PC-3 (cell line): ENCODE data around the gene ETFB. TPM values are rescaled to one million over a fixed set of nuclear protein-coding genes. Genes with fewer than 3 reads are reported as not detected.

Experiments used
- ATAC-seq: fragments of 200-7000 bp; cut with Tn5 transposase; 2 replicates; pipeline ENCODE4 v1.9.1; 2020; ENCODE audit warnings: mild to moderate bottlenecking, moderate library complexity
- BruUV-seq: library from RNA; stranded (reverse); fragments of 400-500 nt; replicated peaks from 2 replicates; lab custom pipeline; 2021; lab: Mats Ljungman, UMichigan
- CTCF ChIA-PET: fragments of 300-600 bp; sonication (Branson Sonifier 250); formaldehyde crosslinking; loops from one replicate; lab custom pipeline; 2022; ENCODE audit warnings: antibody characterized with exemption; lab: Charles Lee
- POLR2A ChIA-PET: fragments of 300-600 bp; sonication (Branson Sonifier 250); formaldehyde crosslinking; loops from one replicate; lab custom pipeline; 2022; ENCODE audit warnings: antibody characterized with exemption; ENCODE audit not compliant: unreplicated experiment; lab: Charles Lee
- DNase-seq: peaks from one replicate; pipeline ENCODE4 v3.0.0-alpha.2; 2015
- H2AFZ ChIP-seq: fragments of 300-600 bp; sonication (generic); 2 replicates; pipeline ENCODE4 v1.6.0; 2016; ENCODE audit warnings: antibody characterized with exemption, low read length
- H3F3A ChIP-seq: fragments of 300-600 bp; sonication (generic); one replicate; pipeline ENCODE4 v1.6.0; 2017; ENCODE audit warnings: antibody characterized with exemption, low read length, control low read depth, mild to moderate bottlenecking; ENCODE audit not compliant: unreplicated experiment
- H3K27ac ChIP-seq: fragments of 300-600 bp; sonication (generic); 2 replicates; pipeline ENCODE4 v1.5.1; 2016; ENCODE audit warnings: mild to moderate bottlenecking, low read length
- H3K27me3 ChIP-seq: fragments of 300-600 bp; sonication (generic); 2 replicates; pipeline ENCODE4 v1.6.1; 2016; ENCODE audit warnings: low read length, mixed read lengths
- H3K36me3 ChIP-seq: fragments of 300-600 bp; sonication (generic); 2 replicates; pipeline ENCODE4 v1.6.1; 2016; ENCODE audit warnings: low read depth, mixed run types, low read length, mixed read lengths
- H3K4me1 ChIP-seq: fragments of 300-600 bp; sonication (generic); 2 replicates; pipeline ENCODE4 v1.5.1; 2016; ENCODE audit warnings: low read length; ENCODE audit not compliant: insufficient read depth
- H3K4me2 ChIP-seq: fragments of 300-600 bp; sonication (generic); 2 replicates; pipeline ENCODE4 v1.6.0; 2016; ENCODE audit warnings: low read length
- H3K4me3 ChIP-seq: fragments of 300-600 bp; sonication (generic); 2 replicates; pipeline ENCODE4 v1.5.1; 2016; ENCODE audit warnings: mild to moderate bottlenecking, low read length, mixed read lengths
- H3K79me2 ChIP-seq: fragments of 300-600 bp; sonication (generic); 2 replicates; pipeline ENCODE4 v1.6.1; 2017; ENCODE audit warnings: low read length, mixed read lengths
- H3K9ac ChIP-seq: fragments of 300-600 bp; sonication (generic); 2 replicates; pipeline ENCODE4 v1.6.0; 2016; ENCODE audit warnings: mild to moderate bottlenecking, low read length
- H3K9me2 ChIP-seq: fragments of 300-600 bp; sonication (generic); replicated peaks from 2 replicates; pipeline ENCODE4 v1.6.1; 2016; ENCODE audit warnings: mixed run types, low read length, mixed read lengths
- H3K9me3 ChIP-seq: fragments of 300-600 bp; sonication (generic); 2 replicates; pipeline ENCODE4 v1.6.1; 2016; ENCODE audit warnings: low read length, mixed read lengths
- H4K20me1 ChIP-seq: fragments of 300-600 bp; sonication (generic); 2 replicates; pipeline ENCODE4 v1.6.1; 2016; ENCODE audit warnings: low read length, mixed read lengths
- CTCF ChIP-seq: fragments of 300-600 bp; sonication (generic); conservative IDR thresholded peaks from 2 replicates; pipeline ENCODE4 v1.5.1; 2017; ENCODE audit warnings: antibody characterized with exemption, low read depth, mild to moderate bottlenecking, low read length
- EZH2 ChIP-seq: fragments of 300-600 bp; sonication (generic); IDR thresholded peaks from one replicate; pipeline ENCODE4 v1.6.1; 2017; ENCODE audit warnings: antibody characterized with exemption, mild to moderate bottlenecking, low read length; ENCODE audit not compliant: unreplicated experiment
- EZH2phosphoT487 ChIP-seq: fragments of 300-600 bp; sonication (generic); IDR thresholded peaks from 2 replicates; pipeline ENCODE4 v1.6.1; 2018; ENCODE audit warnings: mild to moderate bottlenecking, antibody characterized with exemption, low read length, borderline replicate concordance
- intact Hi-C: fragments of 100-400 bp; cut with micrococcal nuclease; formaldehyde crosslinking; loops from 2 replicates; pipeline ENCODE4 v1.9.0; 2023
- total RNA-seq: library from RNA; depleted of rRNA; stranded (reverse); fragments of >200 nt; gene quantifications from 2 replicates; pipeline ENCODE4 v1.2.3, GENCODE V29; 2014

Gene ETFB
- total RNA-seq, 1 experiment from 2014 or later, result 249 TPM

DNA sequence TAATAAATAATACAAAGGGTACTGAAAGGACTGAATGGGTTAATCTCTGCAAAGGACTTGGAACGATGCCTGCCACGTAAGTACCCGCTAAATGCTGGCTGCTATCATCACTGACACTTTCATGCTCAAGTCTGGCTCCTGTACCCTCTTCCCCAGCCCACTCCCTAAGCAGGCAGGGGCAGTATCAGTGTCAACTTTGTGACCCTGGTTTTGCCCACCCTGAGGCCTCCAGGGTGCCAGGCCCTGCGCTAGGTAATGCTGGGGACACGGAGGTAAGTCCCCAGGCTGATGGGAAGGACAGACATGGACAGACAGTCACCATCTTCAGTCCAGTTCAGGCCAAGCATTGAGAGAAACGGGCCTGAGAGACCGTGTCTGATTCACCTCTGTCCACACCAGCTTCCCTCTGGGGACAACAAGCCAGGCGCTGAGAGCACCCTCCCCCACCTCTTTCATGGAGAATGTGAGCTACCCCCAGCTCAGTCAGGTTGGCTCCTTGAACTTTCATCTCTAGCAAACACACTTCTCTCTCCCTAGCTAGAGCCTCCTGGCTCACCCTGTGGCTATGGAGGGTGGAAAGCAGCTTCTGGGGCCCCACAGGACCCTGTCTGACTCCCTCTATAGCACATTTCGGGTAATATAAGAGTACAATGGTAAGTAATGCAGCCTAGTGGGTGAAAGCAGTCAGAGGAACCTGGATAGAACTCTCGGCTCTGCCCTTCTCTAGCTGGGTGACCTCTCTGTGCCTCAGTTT lies 800 bp downstream of the ETFB start:
- ATAC-seq, result peak; percentile 0; the same call in 1 of the 2 replicates
- peak; percentile 60 for DNase-seq
- intact Hi-C loops, result no loop called here
- Histone ChIP-seq H3F3A (peaks cover 4% of the 10 kb centered on the region), H3K79me2 (peaks cover 50% of the 10 kb centered on the region), H3K4me3 (peak overlapping the region; percentile 87), H3K27ac (peak overlapping the region; percentile 96), H3K4me1 (peaks cover 48% of the 10 kb centered on the region), H3K9me2 (no peaks in the 10 kb centered on the region), H3K9me3 (no peaks in the 10 kb centered on the region), H3K27me3 (no peaks in the 10 kb centered on the region), H3K9ac (peak overlapping the region; percentile 96), H2AFZ (peak overlapping the region; percentile 65), H3K4me2 (peak overlapping the region; percentile 89), H3K36me3 (no peaks in the 10 kb centered on the region), H4K20me1 (no peaks in the 10 kb centered on the region)
- no peak for TF ChIP-seq EZH2
- no peak for TF ChIP-seq EZH2phosphoT487
- TF ChIP-seq CTCF, result no peak; the same call in 1 of the 2 replicates
- BruUV-seq, result no TSS peak
- CTCF ChIA-PET, result interaction anchor here (0.6 to 1.0 kb wide), 3 partner anchors 13 to 106 kb away, joined by 3 to 4 read pairs (median 3); no protein-coding TSS in a partner anchor
- POLR2A ChIA-PET, result interaction anchor here (2.5 kb wide), 1 partner anchor 26 kb away, joined by 20 read pairs; no protein-coding TSS in a partner anchor

DNA sequence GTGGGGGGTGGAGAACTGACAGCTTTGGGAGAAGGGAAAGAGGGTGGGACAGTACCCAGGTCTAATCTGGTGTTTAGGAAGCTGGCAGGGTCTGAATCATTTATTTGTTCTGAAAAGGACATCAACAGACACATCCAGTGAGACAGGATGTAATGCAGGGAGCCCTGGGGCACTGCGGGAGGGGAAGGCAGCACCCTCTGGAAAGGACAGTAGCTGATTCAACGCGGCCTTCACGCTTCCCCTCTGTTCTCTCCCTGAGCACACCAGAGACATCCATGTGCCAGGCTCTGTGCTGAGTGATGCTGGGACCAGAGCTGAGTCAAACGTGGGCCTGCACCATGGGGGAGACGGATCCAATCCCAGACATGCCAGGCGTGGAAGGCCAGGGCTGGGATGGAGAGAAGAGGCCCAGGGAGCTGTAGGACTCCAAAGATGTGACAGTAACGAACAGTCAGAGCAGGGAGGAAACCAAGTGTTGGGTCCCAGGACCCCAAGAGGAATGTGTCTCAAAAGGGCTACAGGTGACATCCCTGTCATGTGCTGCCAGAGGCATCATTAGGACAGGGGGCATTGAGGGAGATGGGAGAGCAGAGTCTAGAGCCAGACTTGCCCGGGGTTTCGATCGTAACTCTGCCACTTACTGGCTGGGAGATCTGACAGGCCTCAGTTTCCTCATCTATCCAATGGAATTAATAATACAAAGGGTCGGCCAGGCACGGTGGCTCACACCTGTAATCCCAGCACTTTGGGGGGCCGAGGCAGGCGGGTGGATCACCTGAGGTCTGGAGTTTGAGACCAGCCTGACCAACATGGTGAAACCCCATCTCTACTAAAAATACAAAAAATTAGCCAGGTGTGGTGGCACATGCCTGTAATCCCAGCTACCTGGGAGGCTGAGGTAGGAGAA lies 1.7 kb downstream of the ETFB start:
- no peak overlapping the region for H2AFZ ChIP-seq
- no peaks in the 10 kb centered on the region for H3K9me3 ChIP-seq
- H3K4me2 ChIP-seq, result peak overlapping the region; percentile 89
- H3F3A ChIP-seq, result peaks cover 4% of the 10 kb centered on the region
- peaks cover 57% of the 10 kb centered on the region for H3K4me1 ChIP-seq
- H3K9me2 ChIP-seq, result no peaks in the 10 kb centered on the region
- BruUV-seq, result no TSS peak
- H4K20me1 ChIP-seq, result no peaks in the 10 kb centered on the region
- TF ChIP-seq EZH2, result no peak
- no peak for TF ChIP-seq EZH2phosphoT487
- TF ChIP-seq CTCF, result no peak
- intact Hi-C loops, result no loop called here
- no peaks in the 10 kb centered on the region for H3K27me3 ChIP-seq
- peak; percentile 29 for ATAC-seq
- peaks cover 52% of the 10 kb centered on the region for H3K79me2 ChIP-seq
- no peaks in the 10 kb centered on the region for H3K36me3 ChIP-seq
- H3K4me3 ChIP-seq, result peak overlapping the region; percentile 45; the same call in 1 of the 2 replicates
- ChIA-PET CTCF (interaction anchor here (0.5 to 0.8 kb wide), 2 partner anchors 25 to 56 kb away, joined by 3 to 9 read pairs; no protein-coding TSS in a partner anchor), POLR2A (interaction anchor here (2.5 kb wide), 1 partner anchor 25 kb away, joined by 20 read pairs; no protein-coding TSS in a partner anchor)
- peak overlapping the region; percentile 96 for H3K27ac ChIP-seq
- DNase-seq, result peak; percentile 94
- H3K9ac ChIP-seq, result peak overlapping the region; percentile 96
